Ovary (tissue), 3 donors: ENCODE measurements around the gene SLC7A10.

Experiments
- EP300 ChIP-seq: sonication (generic); formaldehyde crosslinking; IDR thresholded peaks from one replicate; pipeline ENCODE4 v1.6.1; 2017; ENCODE audit warnings: antibody characterized with exemption
- POLR2A ChIP-seq: fragments of 450-650 bp; IDR thresholded peaks from one replicate; pipeline ENCODE4 v1.6.1; 2017; ENCODE audit warnings: antibody characterized with exemption, mild to moderate bottlenecking, moderate library complexity
- TF ChIP-seq, protein P1 (sequence below), 3 donors: fragments of 450-650 bp in 2 of 3; fragments of 200-600 bp in 1 of 3; IDR thresholded peaks; one replicate each; pipeline versions ENCODE4 v1.5.1 to v1.8.0; 2016 to 2022; ENCODE audit warnings: antibody characterized with exemption in 3 of 3, mild to moderate bottlenecking in 1 of 3
- donor health status: DM: no; HTN: no; CAD: no.

DNA sequence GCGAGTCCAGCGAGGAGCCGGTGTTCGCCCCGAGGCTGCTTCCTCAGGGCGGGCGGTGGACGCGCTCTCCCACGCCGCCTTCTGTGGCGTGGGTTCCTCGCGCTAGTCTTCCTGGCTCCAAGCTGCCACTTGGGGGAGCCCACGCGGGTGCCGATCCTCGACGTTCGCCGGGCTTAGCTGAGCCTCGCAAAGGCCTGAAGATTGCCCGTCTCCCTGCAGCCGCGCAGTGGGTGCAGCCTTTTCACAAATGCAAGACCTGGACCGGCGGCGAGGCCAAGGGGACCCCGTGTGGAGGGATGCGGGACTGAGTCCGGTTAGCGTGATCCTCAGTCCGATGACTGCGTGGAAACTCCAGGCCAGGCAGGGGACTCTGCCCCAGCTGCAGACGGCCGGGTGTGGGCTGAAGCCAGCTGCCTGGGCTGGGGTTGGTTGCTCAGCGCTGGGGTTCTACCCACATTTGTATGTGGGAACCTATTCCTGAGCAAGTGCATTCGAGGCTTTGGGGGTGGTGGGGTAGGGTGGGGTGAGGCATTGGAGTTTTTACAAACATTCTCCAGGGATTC, 48.2 kb downstream of the SLC7A10 start:
- TF ChIP-seq POLR2A (no peak), EP300 (no peak)
- TF ChIP-seq, protein P1, sequence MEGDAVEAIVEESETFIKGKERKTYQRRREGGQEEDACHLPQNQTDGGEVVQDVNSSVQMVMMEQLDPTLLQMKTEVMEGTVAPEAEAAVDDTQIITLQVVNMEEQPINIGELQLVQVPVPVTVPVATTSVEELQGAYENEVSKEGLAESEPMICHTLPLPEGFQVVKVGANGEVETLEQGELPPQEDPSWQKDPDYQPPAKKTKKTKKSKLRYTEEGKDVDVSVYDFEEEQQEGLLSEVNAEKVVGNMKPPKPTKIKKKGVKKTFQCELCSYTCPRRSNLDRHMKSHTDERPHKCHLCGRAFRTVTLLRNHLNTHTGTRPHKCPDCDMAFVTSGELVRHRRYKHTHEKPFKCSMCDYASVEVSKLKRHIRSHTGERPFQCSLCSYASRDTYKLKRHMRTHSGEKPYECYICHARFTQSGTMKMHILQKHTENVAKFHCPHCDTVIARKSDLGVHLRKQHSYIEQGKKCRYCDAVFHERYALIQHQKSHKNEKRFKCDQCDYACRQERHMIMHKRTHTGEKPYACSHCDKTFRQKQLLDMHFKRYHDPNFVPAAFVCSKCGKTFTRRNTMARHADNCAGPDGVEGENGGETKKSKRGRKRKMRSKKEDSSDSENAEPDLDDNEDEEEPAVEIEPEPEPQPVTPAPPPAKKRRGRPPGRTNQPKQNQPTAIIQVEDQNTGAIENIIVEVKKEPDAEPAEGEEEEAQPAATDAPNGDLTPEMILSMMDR (IDR thresholded peaks at IDR 0.05): peak in 2 of 3 donors; percentile 45 to 73
